GM19351 (cell line): Measurements from ENCODE around the gene PPIE.
"Not testable (repeated sequence)": the region's sequence is repeated elsewhere in the genome, so short reads cannot be mapped to it uniquely, and the experiment has no call there.

ENCODE experiments used
- ATAC-seq: cut with Tn5 transposase; IDR thresholded peaks from one replicate; pipeline ENCODE4 v1.9.1; 2021; ENCODE audit warnings: mild to moderate bottlenecking, moderate library complexity; ENCODE audit not compliant: unreplicated experiment

The PPIE gene

DNA sequence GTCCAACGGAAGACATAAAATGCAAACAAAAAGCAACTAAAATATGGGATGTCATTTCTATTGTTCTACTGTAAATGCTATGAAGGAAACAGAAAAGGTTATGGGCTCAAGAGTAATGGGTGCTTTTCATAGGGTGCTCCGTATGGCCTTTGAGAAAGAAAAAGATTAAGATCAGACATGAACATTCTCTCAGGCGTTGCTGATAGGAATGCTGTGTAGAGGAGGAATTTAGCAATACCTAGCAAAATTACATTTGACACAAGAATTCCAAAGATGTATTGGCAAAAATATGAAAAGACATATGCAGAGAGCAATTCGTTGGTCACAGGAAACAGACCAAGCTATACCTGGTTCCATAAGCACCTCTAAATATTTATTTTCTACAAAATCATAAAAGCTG lies 38.2 kb downstream of the PPIE start:
- ATAC-seq: no peak

DNA sequence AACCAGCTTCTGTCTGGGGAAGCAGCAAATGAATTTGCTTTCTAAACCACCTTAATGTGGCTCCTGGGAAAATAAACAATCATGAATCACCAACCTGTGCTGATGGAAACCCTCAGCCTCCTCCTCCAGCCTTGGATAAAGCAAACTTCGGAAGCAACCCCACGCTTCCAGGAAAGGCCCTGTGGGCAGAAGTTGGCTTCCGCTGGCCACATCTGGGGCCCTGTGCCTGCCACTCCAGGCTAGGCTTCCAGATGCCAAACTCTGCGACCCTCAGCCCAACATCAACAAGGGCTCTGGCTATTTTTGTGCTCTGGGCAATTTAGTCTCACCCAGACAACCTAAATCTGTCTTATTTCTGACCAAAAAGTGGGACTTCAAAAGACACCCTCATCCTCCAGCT lies 38.6 kb downstream of the PPIE start:
- ATAC-seq: no peak

DNA sequence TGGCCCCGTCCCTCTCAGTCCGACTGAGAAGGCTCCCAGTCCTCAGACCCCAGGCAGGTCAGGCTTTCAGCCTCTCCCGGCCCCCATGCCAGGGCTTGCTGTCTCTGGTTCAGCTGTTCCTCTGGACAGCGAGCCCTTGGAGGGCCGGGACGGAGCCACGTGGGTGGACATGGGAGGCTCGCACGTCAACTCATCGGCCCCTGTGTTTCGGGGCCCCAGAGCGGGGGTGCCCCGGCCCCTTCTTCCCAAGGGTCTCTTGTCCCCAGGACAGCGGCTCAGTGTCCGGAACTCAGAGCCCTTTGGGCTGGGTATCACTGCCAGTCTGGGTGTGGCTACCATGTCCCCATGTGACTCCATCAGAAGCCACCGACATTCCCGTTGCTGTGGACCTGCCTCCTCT lies 39.2 kb downstream of the PPIE start:
- not testable (repeated sequence) for ATAC-seq

DNA sequence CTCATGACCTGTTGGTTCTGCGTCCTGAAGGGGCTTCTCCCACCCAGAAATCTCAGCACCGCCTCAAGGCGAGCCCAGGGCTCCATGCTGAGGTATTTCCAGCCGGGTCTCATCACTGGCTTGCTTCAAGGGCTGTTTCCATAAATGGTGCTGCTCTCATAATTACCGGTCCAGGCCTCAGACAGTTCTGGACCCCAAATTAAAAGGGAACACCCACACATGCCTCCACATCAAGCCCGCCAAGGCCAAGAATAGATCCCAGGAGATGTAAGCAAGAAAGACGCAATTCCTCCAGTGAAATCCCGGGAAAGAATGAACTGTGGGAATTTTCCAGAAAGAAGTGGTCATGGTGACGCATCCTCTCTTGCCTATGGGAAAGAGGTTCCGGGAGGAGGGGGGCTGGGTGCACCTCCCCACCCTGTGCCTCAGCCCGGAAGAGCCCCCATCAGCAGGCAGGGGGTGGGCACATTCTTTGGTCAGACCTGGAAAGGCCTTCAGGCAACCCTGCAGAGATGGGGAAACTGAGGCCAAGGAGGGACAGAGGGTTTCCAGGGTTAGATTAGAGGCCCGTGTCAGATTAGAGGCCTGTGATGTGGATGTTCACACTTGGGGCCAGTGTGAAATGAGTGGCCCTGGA lies 39.9 kb downstream of the PPIE start:
- not testable (repeated sequence) for ATAC-seq

DNA sequence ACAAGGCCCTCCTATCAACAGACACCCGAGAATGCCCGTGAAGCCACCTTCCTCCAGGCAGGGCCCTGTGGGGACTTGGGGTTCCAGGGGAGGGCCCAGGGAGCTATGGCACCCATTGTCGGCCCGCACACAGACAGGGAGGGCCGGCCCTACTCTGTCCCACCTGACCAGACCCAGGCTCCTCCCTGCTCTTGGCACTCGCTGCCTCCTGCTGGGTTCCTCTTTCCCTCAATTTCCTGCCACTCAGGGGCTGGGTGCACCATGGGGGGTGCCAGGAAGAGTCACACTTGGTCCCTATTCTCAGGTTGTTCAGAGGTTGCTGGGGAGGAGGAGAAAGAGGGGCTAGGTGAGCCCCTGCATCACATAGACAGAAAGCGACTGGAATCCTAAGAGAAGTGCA lies 40.5 kb downstream of the PPIE start:
- ATAC-seq: no peak

DNA sequence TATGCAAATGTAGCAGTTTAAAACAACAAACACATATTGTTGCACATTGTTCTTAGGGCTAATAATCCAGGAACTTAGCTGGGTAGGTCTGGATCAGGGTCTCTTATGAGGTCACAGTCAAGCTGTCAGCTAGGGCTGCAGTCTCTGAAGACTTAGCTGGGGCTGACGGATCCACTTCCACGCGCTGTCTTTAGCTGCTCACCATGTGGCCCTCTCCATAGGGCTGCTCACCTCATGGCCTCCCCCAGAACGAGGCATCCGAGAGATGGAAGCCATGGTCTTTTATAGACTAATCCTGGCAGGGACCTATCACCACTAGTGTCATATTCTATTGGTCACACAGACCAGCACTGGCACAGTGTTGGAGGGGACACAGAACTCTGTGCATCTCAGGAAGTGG lies 41.1 kb downstream of the PPIE start:
- ATAC-seq: no peak

DNA sequence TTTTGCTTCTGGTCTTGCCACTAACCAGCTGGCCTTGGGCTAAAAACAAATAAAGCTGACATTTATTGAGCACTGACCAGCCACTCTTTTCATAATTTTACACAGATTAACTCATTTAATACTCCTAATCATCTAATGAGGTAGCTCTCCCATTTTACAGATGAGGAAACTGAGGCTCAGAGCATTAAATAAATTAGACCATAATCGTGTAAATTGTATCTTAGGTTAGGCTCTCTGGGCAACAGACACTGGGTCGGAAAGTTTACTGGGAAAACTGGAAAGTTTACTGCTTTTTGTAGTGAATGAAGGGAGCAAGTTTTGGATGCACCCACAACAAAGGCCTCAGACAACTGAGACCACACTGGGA lies 42.6 kb downstream of the PPIE start:
- no peak for ATAC-seq

DNA sequence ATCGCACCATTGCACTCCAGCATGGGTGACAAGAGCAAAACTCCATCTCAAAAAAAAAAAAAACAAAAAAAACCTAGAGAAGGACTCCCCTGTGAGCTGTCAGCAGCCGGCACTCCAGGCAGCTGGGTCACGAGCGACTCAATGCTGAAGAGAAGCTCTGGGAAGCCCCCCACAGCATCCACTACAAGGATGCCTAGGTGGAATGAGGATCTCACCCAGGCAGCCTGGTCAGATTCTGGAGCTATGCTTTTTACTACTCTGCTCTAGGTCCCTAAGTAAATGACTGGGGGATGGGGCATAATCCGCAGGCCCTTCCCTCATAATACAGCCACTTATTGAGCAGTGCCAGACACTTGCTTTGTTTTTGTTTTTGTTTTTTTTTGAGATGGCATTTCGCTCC lies 43.4 kb downstream of the PPIE start:
- ATAC-seq: no peak

DNA sequence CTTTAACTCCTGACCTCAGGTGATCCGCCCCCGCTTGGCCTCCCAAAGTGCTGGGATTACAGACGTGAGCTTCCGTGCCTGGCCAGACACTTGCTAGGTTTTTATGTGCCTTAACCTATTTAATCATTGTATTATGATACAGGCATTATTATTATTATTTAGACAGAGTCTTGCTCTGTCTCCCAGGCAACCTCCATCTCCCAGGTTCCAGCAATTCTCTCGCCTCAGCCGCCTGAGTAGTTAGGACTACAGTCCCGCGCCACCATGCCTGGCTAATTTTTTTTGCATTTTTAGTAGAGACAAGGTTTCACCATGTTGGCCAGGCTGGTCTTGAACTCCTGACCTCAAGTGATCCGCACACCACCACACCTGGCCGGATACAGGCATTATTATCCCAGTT lies 44.0 kb downstream of the PPIE start:
- ATAC-seq: not testable (repeated sequence)

DNA sequence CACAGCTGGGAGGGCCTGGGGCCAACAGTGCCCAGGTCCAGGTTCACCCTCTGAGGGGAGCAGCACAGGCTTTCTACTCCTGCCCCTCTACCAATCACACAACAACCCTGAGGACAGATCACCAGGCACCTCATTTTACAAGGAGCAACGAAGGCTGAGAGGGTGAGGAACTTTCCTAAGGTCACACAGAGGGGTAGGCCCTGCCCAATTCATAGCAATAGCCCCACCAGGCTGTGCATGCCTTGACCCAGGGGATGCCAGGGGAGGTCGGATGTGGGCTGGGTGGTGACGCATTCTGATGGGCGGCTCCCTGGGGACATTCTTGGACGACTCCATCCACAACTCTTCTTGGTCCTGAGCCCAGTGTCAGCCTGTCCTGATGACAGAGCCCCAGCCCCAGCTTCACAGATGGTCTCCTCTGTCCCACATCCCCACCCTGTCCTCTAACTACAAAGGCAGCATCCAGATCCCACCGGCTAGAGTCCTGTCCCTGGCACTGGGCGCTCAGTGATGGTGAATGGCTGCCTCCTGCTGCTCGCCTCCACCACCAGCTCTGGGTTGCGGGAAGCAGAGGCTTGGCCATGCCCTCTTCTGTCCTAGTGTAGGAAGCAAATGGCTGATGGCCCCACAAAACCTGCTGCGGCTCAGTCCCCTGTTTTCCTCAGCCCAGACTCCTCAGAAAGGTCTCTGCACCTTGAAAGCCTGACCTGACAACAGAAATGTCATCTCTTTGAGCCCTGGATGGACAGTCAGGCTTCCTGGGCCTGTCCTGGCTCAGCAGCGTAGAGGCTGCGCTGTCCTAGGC lies 47.8 kb downstream of the PPIE start:
- not testable (repeated sequence) for ATAC-seq

DNA sequence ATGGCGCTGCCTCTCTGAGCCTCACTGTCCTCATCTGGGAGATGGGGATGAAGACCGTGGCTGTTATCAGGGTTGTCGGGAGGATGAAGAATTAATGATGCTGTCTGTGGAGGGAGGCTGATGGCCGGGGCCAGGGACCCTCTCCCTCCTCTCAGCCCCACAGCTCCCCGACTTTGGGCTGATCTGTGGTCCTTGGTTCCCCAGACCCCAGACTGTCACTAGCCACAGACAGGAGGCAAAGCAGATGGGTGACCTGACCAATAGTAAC lies 48.4 kb downstream of the PPIE start:
- not testable (repeated sequence) for ATAC-seq

DNA sequence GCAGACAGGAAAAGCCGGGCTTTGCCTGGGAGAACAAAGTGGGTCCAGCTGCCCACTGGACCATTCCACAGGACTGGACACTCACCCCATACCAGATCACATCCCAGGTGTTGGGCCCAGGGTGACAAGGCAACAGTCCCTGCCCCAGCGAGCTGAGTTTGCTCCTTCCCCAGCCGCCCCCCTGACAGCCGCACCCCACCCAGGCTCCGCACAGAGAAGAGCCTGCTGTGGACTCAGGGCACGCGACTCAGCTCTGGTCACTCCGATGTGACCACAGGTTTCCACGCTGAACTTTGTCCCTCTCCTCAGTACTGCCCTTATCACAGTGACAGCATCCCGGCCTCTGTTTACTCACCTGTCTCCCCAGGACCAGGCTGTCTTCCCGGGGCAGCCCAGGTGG lies 48.8 kb downstream of the PPIE start:
- no peak for ATAC-seq

DNA sequence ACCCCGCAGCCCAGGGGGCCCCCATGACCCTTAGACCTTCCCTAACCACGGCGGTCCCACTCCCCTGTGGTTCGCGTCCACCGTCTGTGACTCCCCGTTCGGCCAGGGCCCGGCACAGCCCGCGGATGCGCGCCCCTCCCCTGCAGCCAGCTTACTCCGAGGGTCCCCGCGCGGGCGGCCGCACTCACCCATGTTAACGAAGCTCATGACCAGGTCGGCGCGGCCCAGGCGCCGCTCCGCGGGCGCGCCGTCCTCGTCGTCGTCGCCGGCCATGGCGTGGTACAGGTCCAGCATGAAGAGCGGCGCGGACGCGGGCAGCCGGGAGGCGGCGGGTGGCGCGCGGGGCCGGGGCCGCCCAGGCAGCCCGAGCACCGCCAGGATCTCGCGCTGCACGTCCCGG lies 49.3 kb downstream of the PPIE start:
- not testable (repeated sequence) for ATAC-seq

DNA sequence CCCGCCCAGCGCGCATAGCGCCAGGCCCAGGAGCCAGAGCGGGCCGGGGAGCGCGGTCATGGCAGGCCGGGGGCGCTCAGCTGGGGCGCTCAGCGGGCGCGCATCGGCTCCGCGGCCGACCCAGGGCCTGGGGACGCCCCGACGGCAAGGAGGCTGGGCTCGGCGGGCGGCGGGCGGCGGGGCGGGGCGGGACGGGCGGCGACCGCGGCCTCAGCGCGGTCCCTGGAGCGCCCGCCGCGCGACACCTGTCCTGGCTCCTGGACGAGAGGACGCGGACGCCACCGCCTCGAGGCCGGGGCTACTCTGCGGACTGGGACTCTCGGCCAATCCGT lies 49.7 kb downstream of the PPIE start:
- ATAC-seq: peak; percentile 27

DNA sequence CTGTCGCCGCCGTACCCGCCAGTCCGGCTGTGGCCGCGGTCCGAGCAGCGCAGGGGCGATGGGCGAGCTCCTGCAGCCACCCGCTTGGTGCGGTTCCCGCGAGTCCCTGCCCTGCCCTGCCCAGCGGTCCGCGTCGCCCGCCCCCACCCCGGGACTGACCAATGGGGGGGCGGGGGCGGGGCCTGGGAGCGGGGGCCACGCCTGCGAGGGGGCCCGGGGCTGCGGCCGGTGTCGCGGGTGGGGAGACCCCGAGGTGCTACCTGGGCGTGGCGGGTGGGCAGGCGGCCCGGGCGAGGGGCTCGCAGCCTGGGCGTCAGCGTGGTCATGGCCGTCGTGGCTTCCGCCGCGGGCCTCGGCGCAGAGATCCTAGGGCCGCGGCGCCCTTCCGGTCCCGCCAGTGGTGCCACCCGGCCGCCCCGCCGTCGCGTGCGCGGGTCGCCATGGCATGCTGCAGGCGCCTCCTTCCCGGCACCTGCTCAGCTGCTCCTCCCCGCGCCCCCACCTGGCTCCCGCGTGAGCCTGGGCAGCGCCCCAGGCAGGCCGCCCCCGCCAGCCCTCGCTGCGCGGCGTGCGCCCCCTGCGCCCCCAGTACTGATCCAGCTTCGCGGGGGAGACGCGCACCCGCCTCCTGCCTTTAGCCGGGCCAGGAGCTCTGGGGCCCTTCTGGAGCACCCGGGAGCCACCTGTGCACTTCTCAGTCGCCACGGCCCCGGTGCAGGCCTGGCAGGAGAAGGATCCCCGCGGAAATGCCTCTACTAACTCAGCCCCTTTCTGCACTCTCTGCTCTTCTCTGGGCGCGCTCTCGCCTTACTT lies 50.3 kb downstream of the PPIE start, which contains the start of gene BMP8B:
BMP8B (minus strand) TSS at position 108 of the 813 bp plus-strand sequence. CDS start 380 bp downstream, outside the sequence.
- peak; percentile 58 for ATAC-seq

DNA sequence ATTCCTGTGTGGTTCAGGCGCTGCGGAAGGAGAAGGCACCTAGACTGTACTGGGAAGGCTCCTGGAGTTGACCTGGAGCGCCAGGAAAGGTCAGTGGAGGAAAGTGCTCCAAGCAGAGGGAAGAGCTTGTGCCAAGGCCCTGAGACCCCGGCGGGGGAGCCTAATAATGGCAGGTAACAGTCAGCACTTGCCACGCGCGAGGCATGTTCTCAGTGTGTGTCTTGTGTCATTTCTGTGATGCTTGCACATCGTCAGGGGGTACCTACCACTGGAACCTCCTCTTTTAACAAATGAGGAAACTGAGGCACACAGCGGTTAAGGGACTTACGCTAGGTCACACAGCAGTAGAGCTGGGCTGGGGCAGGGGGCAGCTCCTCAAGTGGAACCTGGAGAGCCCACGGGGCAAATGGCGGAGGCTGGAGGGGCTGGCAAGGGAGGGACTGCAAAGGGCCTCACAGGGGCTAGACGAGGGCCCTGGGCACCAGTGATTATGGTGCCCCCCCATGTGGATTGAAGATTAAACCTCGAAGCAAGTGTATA lies 51.0 kb downstream of the PPIE start:
- no peak for ATAC-seq

DNA sequence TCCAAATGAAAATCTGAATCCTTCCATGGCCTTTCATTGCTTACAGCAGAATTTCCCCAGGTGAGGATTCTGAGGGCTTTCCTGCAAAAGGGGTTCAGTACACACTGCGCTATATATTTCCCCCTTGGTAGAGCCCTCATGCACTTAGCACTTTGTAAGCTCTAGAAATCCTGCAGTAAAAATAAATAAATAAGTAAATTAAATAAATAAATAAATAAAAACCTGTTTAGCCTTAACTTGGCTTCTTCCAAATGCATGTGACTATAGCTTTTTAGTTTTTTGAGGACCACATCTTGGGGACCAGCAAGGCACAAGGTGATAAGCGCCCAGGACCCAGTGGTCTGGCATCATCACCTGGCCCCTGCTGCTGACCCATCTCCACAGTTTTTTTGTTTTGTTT lies 53.2 kb downstream of the PPIE start:
- ATAC-seq: no peak

DNA sequence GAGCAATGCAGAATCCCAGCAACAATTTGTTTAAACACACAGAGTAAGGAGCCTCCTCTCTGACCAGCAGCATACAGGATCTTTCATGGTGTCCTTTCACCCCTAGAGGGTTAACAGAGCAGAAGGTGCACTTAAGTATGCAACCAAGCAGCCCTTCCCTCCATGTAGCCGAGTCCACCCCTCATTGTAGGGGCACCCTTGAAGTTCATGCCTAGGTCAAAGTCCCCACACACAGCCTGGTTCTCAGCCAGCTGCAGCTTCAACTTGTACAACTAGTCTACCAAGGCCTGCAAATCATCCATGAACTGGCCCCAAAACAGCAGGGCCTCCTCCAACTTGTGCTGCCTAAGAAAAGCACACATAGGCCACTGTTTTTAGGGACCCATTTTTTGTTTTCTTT lies 57.0 kb downstream of the PPIE start:
- no peak for ATAC-seq

DNA sequence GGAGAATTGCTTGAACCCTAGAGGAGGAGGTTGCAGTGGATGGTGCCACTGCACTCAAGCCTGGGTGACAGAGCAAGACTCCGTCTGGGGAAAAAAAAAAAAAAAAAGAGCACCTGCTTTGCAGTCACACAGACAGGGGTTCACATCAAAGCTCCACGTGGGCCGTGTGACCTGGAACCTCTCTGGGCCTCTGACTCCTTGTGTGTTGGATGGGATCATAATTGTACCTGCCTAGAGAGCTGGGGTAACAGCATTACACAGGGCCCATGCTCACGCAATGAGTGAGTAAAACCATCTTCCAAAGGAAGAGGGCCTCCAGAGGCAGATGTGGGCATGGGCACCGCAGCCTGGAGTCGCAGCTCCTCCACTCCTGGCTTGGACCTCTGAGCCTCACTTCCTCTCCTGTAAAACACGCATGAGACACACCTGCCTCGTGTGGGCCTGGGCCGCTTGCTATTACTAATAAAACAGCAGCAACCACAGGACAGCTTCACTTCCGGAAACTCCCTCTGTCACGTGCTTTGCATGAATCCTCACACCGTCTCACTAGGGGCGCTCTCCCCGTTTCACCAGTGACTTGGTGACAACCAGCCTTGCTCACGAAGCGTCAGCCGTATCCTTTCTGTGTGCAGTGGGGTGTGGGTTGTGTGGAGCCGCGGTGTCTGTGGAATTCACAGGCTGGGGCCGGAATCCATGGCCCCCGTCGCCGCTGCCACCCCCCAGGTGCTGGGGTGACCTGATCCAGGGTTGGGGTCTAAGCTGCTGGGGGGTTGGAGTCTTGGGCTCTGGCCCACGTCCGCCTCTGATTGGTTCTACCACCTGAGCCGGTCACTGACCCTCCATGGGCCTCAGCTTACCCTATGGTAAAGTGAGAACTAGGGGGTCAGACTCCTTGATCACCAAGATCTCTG lies 60.4 kb downstream of the PPIE start:
- ATAC-seq: peak; percentile 91

DNA sequence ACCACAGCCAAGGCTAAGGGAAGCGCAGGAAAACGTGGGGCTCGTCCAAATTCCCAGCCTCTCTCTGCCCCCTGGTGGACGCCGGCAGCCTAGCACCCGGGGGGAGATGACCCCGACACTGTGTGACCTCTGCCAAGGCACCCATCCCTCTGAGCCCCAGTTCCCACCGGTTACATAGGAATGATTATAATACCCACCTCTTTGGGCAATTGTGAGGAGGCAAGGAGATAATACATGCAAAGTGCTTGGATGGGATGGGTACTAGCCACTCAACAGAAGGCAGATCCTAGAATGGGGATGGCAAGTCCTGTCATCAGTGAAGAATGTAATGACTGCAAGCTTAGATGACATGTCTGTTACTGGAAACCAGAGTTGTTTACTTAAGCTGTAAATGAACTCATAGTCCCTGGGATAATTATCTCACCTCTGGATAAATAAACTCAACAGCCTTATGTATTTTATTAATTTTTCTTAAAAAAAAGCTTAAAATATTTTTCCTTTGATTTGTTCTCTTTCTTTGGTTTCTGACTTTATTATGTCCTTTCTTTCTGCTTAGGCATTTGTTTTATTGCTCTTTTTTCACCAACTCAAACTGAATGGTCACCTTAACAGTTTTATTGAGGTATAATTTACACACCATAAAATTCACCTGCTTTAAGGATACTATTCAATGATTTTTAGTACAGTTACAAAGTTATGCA lies 61.2 kb downstream of the PPIE start:
- peak; percentile 62 for ATAC-seq
